MM.1S (cell line): Measurements from ENCODE around the gene RTN4RL2.

Source experiments
- DNase-seq: peaks from one replicate; pipeline ENCODE4 v3.0.0-alpha.2; 2015
- H2AFZ ChIP-seq: fragments of 300-600 bp; sonication (generic); 2 replicates; pipeline ENCODE4 v1.6.0; 2016; ENCODE audit warnings: antibody characterized with exemption, low read length
- H3F3A ChIP-seq: fragments of 300-600 bp; sonication (generic); 2 replicates; pipeline ENCODE4 v1.6.1; 2016; ENCODE audit warnings: mild to moderate bottlenecking, antibody characterized with exemption, low read length, moderate library complexity, mixed read lengths; ENCODE audit not compliant: insufficient read depth
- H3K27ac ChIP-seq: fragments of 300-600 bp; sonication (generic); 2 replicates; pipeline ENCODE4 v1.5.1; 2016; ENCODE audit warnings: mild to moderate bottlenecking, low read length
- H3K27me3 ChIP-seq: fragments of 300-600 bp; sonication (generic); replicated peaks from 2 replicates; pipeline ENCODE4 v1.6.0; 2016; ENCODE audit warnings: low read length; ENCODE audit not compliant: insufficient read depth
- H3K36me3 ChIP-seq: fragments of 300-600 bp; sonication (generic); replicated peaks from 2 replicates; pipeline ENCODE4 v1.6.1; 2016; ENCODE audit warnings: mild to moderate bottlenecking, low read length, mixed read lengths; ENCODE audit not compliant: insufficient read depth
- H3K4me1 ChIP-seq: fragments of 300-600 bp; sonication (generic); 2 replicates; pipeline ENCODE4 v1.6.1; 2016; ENCODE audit warnings: low read length, mixed read lengths
- H3K4me2 ChIP-seq: fragments of 300-600 bp; sonication (generic); 2 replicates; pipeline ENCODE4 v1.6.0; 2016; ENCODE audit warnings: low read depth, low read length
- H3K4me3 ChIP-seq: fragments of 300-600 bp; sonication (generic); 2 replicates; pipeline ENCODE4 v1.5.1; 2016; ENCODE audit warnings: low read length, mixed read lengths
- H3K79me2 ChIP-seq: fragments of 300-600 bp; sonication (generic); 2 replicates; pipeline ENCODE4 v1.6.1; 2016; ENCODE audit warnings: mixed run types, low read length, mixed read lengths
- H3K9ac ChIP-seq: fragments of 300-600 bp; sonication (generic); 2 replicates; pipeline ENCODE4 v1.6.1; 2016; ENCODE audit warnings: low read length, mixed read lengths
- H3K9me2 ChIP-seq: fragments of 300-600 bp; sonication (generic); replicated peaks from 2 replicates; pipeline ENCODE4 v1.6.1; 2016; ENCODE audit warnings: mild to moderate bottlenecking, low read length, mixed read lengths; ENCODE audit not compliant: insufficient read depth
- H3K9me3 ChIP-seq: fragments of 300-600 bp; sonication (generic); replicated peaks from 2 replicates; pipeline ENCODE4 v1.6.1; 2016; ENCODE audit warnings: mild to moderate bottlenecking, low read length, mixed read lengths; ENCODE audit not compliant: insufficient read depth
- H4K20me1 ChIP-seq: fragments of 300-600 bp; sonication (generic); 2 replicates; pipeline ENCODE4 v1.6.1; 2016; ENCODE audit warnings: mild to moderate bottlenecking, low read length, moderate library complexity, mixed read lengths; ENCODE audit not compliant: insufficient read depth
- CTCF ChIP-seq: fragments of 300-600 bp; sonication (generic); IDR thresholded peaks from 2 replicates; pipeline ENCODE4 v1.5.1; 2016; ENCODE audit warnings: antibody characterized with exemption, low read length, mixed read lengths
- EZH2 ChIP-seq: fragments of 300-600 bp; sonication (generic); optimal IDR thresholded peaks from 2 replicates; pipeline ENCODE3; 2017; ENCODE audit warnings: low read depth, mild to moderate bottlenecking, antibody characterized with exemption, low read length, mixed read lengths
- EZH2phosphoT487 ChIP-seq: fragments of 300-600 bp; sonication (generic); IDR thresholded peaks from 2 replicates; pipeline ENCODE4 v1.6.1; 2018; ENCODE audit warnings: antibody characterized with exemption, low read length

The RTN4RL2 gene

GRCh38 chr11:57416436-57416835 is 43.9 kb upstream of the RTN4RL2 start:
- H3K9ac ChIP-seq: no peak overlapping the region

GRCh38 chr11:57417056-57417455 is 43.3 kb upstream of the RTN4RL2 start:
- H3K27me3 ChIP-seq: no peaks in the 10 kb centered on the region
- DNase-seq: no peak
- no peaks in the 10 kb centered on the region for H3K79me2 ChIP-seq
- H3K36me3 ChIP-seq: no peaks in the 10 kb centered on the region
- H3K27ac ChIP-seq: no peak overlapping the region
- H3K4me3 ChIP-seq: no peak overlapping the region
- H4K20me1 ChIP-seq: no peaks in the 10 kb centered on the region
- TF ChIP-seq EZH2 (no peak), EZH2phosphoT487 (no peak), CTCF (no peak)
- H3K9me3 ChIP-seq: no peaks in the 10 kb centered on the region
- H3K9ac ChIP-seq: no peak overlapping the region
- H3K4me2 ChIP-seq: no peak overlapping the region
- H3K9me2 ChIP-seq: no peaks in the 10 kb centered on the region
- H2AFZ ChIP-seq: no peak overlapping the region
- no peaks in the 10 kb centered on the region for H3K4me1 ChIP-seq
- H3F3A ChIP-seq: no peaks in the 10 kb centered on the region

More at GRCh38 chr11:57416436-57416835, 43.9 kb upstream of the RTN4RL2 start:
- Histone ChIP-seq H3K27me3 (no peaks in the 10 kb centered on the region), H3K36me3 (no peaks in the 10 kb centered on the region), H3K79me2 (no peaks in the 10 kb centered on the region), H2AFZ (no peak overlapping the region), H3F3A (no peaks in the 10 kb centered on the region), H3K9me2 (no peaks in the 10 kb centered on the region), H3K4me1 (no peaks in the 10 kb centered on the region), H3K4me2 (no peak overlapping the region), H3K27ac (no peak overlapping the region), H3K9me3 (no peaks in the 10 kb centered on the region), H3K4me3 (no peak overlapping the region), H4K20me1 (no peaks in the 10 kb centered on the region)
- no peak for DNase-seq
- TF ChIP-seq EZH2phosphoT487 (no peak), EZH2 (no peak), CTCF (no peak)

DNA sequence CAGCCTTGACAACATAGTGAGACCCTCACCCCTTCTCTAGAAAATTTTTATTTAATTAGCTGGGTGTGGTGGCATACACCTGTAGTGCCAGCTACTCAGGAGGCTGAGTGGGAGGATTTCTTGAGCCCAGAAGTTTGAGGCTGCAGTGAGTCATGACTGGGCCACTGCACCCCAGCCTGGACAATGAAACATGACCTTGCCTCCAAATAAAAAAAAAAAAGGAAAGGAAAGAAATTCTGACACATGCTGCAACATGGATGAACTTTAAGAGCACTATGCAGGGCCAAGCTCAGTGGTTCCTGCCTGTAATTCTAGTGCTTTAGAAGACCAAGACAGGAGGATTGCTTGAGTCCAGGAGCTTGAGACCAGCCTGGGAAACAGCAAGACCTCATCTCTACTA is 42.2 kb upstream of the RTN4RL2 start:
- Histone ChIP-seq H3K4me1 (no peaks in the 10 kb centered on the region), H3K4me2 (no peak overlapping the region), H3K9me3 (no peaks in the 10 kb centered on the region), H3K9ac (no peak overlapping the region), H3K27ac (no peak overlapping the region), H3K4me3 (no peak overlapping the region), H3K79me2 (no peaks in the 10 kb centered on the region), H3K9me2 (no peaks in the 10 kb centered on the region), H2AFZ (no peak overlapping the region), H3F3A (no peaks in the 10 kb centered on the region), H3K36me3 (no peaks in the 10 kb centered on the region), H3K27me3 (no peaks in the 10 kb centered on the region), H4K20me1 (no peaks in the 10 kb centered on the region)
- no peak for TF ChIP-seq EZH2
- no peak for TF ChIP-seq CTCF
- no peak for TF ChIP-seq EZH2phosphoT487
- no peak for DNase-seq
